Type B pancreatic cell (in vitro differentiated cells): ENCODE results near the gene OR56B4. TPM values are rescaled to one million over a fixed set of nuclear protein-coding genes. Genes with fewer than 3 reads are reported as not detected.

ENCODE experiments used
- DNase-seq: peaks from one replicate; pipeline ENCODE4 v3.0.0; 2021; ENCODE audit warnings: mixed read lengths; ENCODE audit not compliant: unreplicated experiment; ENCODE audit errors: extremely low spot score
- H3K27ac Mint-ChIP-seq: 2 replicates; pipeline ENCODE4 v1.8.0; 2021; ENCODE audit warnings: mild to moderate bottlenecking, mixed read lengths
- H3K27me3 Mint-ChIP-seq: 2 replicates; pipeline ENCODE4 v1.8.0; 2021; ENCODE audit warnings: mixed read lengths
- H3K36me3 Mint-ChIP-seq: 2 replicates; pipeline ENCODE4 v1.8.0; 2021; ENCODE audit warnings: mixed read lengths
- H3K4me1 Mint-ChIP-seq: one replicate; pipeline ENCODE4 v1.8.0; 2021; ENCODE audit warnings: mixed read lengths; ENCODE audit not compliant: unreplicated experiment
- H3K4me3 Mint-ChIP-seq: 2 replicates; pipeline ENCODE4 v1.8.0; 2021; ENCODE audit warnings: mild to moderate bottlenecking, mixed read lengths
- H3K9me3 Mint-ChIP-seq: 2 replicates; pipeline ENCODE4 v1.8.0; 2021; ENCODE audit warnings: mixed read lengths
- CTCF ChIP-seq: fragments of 200-600 bp; sonication (generic); conservative IDR thresholded peaks from 2 replicates; pipeline ENCODE4 v1.5.0; 2021; ENCODE audit warnings: antibody characterized with exemption, mild to moderate bottlenecking
- total RNA-seq: library from RNA; stranded (reverse); gene quantifications from 2 replicates; pipeline ENCODE4 v1.2.1, GENCODE V29; 2021; ENCODE audit warnings: low replicate concordance

Gene OR56B4
- total RNA-seq, 1 donor from 2014 or later, result not detected

- Mint-ChIP-seq H3K4me1 (no peaks in the 10 kb centered on the region), H3K27ac (no peak overlapping the region), H3K9me3 (no peaks in the 10 kb centered on the region), H3K36me3 (no peaks in the 10 kb centered on the region), H3K27me3 (no peaks in the 10 kb centered on the region), H3K4me3 (no peak overlapping the region)
- no peak for TF ChIP-seq CTCF
- DNase-seq, result no peak
These were observed 7.9 kb upstream of the OR56B4 start for GRCh38 chr11:6099577-6099976.

- Mint-ChIP-seq H3K27ac (no peak overlapping the region), H3K27me3 (no peaks in the 10 kb centered on the region), H3K4me1 (no peaks in the 10 kb centered on the region), H3K4me3 (no peak overlapping the region), H3K9me3 (no peaks in the 10 kb centered on the region), H3K36me3 (no peaks in the 10 kb centered on the region)
- no peak for DNase-seq
- TF ChIP-seq CTCF, result no peak
These were observed 2.5 kb downstream of the OR56B4 start for GRCh38 chr11:6110011-6110410.

GRCh38 chr11:6111673-6112072 is 4.2 kb downstream of the OR56B4 start:
- Mint-ChIP-seq H3K27ac (no peak overlapping the region), H3K9me3 (no peaks in the 10 kb centered on the region), H3K4me3 (no peak overlapping the region), H3K36me3 (no peaks in the 10 kb centered on the region), H3K27me3 (no peaks in the 10 kb centered on the region), H3K4me1 (no peaks in the 10 kb centered on the region)
- no peak for DNase-seq
- TF ChIP-seq CTCF, result no peak

GRCh38 chr11:6116638-6117037 is 9.2 kb downstream of the OR56B4 start:
- Mint-ChIP-seq H3K27ac (no peak overlapping the region), H3K27me3 (no peaks in the 10 kb centered on the region), H3K4me1 (no peaks in the 10 kb centered on the region), H3K9me3 (peaks cover 4% of the 10 kb centered on the region), H3K36me3 (no peaks in the 10 kb centered on the region), H3K4me3 (no peak overlapping the region)
- no peak for DNase-seq
- TF ChIP-seq CTCF, result no peak

GRCh38 chr11:6124245-6124644 is 16.8 kb downstream of the OR56B4 start:
- Mint-ChIP-seq H3K27me3 (no peaks in the 10 kb centered on the region), H3K4me1 (no peaks in the 10 kb centered on the region), H3K27ac (no peak overlapping the region), H3K36me3 (no peaks in the 10 kb centered on the region), H3K9me3 (no peaks in the 10 kb centered on the region), H3K4me3 (no peak overlapping the region)
- DNase-seq, result no peak
- no peak for TF ChIP-seq CTCF

GRCh38 chr11:6127881-6128280 is 20.4 kb downstream of the OR56B4 start:
- Mint-ChIP-seq H3K4me3 (no peak overlapping the region), H3K4me1 (no peaks in the 10 kb centered on the region), H3K27me3 (no peaks in the 10 kb centered on the region), H3K9me3 (no peaks in the 10 kb centered on the region), H3K27ac (no peak overlapping the region), H3K36me3 (no peaks in the 10 kb centered on the region)
- no peak for TF ChIP-seq CTCF
- no peak for DNase-seq
